PC-9 (cell line): ENCODE results near the gene SUB1. TPM values are rescaled to one million over a fixed set of nuclear protein-coding genes. Genes with fewer than 3 reads are reported as not detected.

Source experiments
- BruUV-seq: library from RNA; stranded (reverse); fragments of 400-500 nt; replicated peaks from 2 replicates; lab custom pipeline; 2021; lab: Mats Ljungman, UMichigan
- CTCF ChIA-PET: fragments of 300-600 bp; sonication (Branson Sonifier 250); formaldehyde crosslinking; loops from one replicate; lab custom pipeline; 2022; ENCODE audit warnings: antibody characterized with exemption; lab: Charles Lee
- POLR2A ChIA-PET: fragments of 300-600 bp; sonication (Branson Sonifier 250); formaldehyde crosslinking; loops from one replicate; lab custom pipeline; 2022; ENCODE audit warnings: antibody characterized with exemption; ENCODE audit not compliant: unreplicated experiment; lab: Charles Lee
- DNase-seq, 2 experiments: peaks; one replicate each; pipeline versions ENCODE4 v3.0.0 to v3.0.0-alpha.2; 2015 to 2022; ENCODE audit warnings: mixed read lengths in 1 of 2
- H2AFZ ChIP-seq: fragments of 200-600 bp; sonication (generic); 2 replicates; pipeline ENCODE4 v1.8.1; 2017; ENCODE audit warnings: antibody characterized with exemption
- H3F3A ChIP-seq: fragments of 200-600 bp; sonication (generic); 2 replicates; pipeline ENCODE4 v1.8.1; 2017; ENCODE audit warnings: antibody characterized with exemption, mild to moderate bottlenecking, low read depth; ENCODE audit not compliant: insufficient read depth
- H3K27ac ChIP-seq: fragments of 200-600 bp; sonication (generic); 2 replicates; pipeline ENCODE4 v1.6.1; 2016; ENCODE audit warnings: mixed run types
- H3K27me3 ChIP-seq: fragments of 200-600 bp; sonication (generic); 2 replicates; pipeline ENCODE4 v1.6.1; 2016; ENCODE audit warnings: low read depth, mixed run types; ENCODE audit not compliant: insufficient read depth
- H3K36me3 ChIP-seq: fragments of 200-600 bp; sonication (generic); 2 replicates; pipeline ENCODE4 v1.6.1; 2016; ENCODE audit warnings: low read depth, mixed run types
- H3K4me1 ChIP-seq: fragments of 200-600 bp; sonication (generic); replicated peaks from 2 replicates; pipeline ENCODE4 v1.6.1; 2016; ENCODE audit warnings: mixed run types; ENCODE audit not compliant: insufficient read depth
- H3K4me2 ChIP-seq: fragments of 200-600 bp; sonication (generic); 2 replicates; pipeline ENCODE4 v1.6.1; 2017; ENCODE audit warnings: mixed run types
- H3K4me3 ChIP-seq: fragments of 200-600 bp; sonication (generic); 2 replicates; pipeline ENCODE4 v1.6.1; 2016; ENCODE audit warnings: mixed run types
- H3K79me2 ChIP-seq: fragments of 200-600 bp; sonication (generic); 2 replicates; pipeline ENCODE4 v1.6.1; 2017; ENCODE audit warnings: low read depth, mixed run types
- H3K9me2 ChIP-seq: fragments of 200-600 bp; sonication (generic); 2 replicates; pipeline ENCODE4 v1.8.1; 2017; ENCODE audit warnings: mild to moderate bottlenecking; ENCODE audit not compliant: insufficient read depth
- H3K9me3 ChIP-seq: fragments of 200-600 bp; sonication (generic); 2 replicates; pipeline ENCODE4 v1.8.1; 2016; ENCODE audit warnings: low read depth; ENCODE audit not compliant: insufficient read depth
- H4K20me1 ChIP-seq: fragments of 200-600 bp; sonication (generic); 2 replicates; pipeline ENCODE4 v1.8.1; 2017; ENCODE audit not compliant: insufficient read depth
- EZH2 ChIP-seq: fragments of 200-600 bp; sonication (generic); IDR thresholded peaks from 2 replicates; pipeline ENCODE4 v1.8.0; 2017; ENCODE audit warnings: antibody characterized with exemption, low read depth
- intact Hi-C: fragments of 100-400 bp; cut with micrococcal nuclease; formaldehyde crosslinking; loops from one replicate; pipeline ENCODE4 v1.10.0; 2022; ENCODE audit not compliant: unreplicated experiment
- total RNA-seq: library from RNA; stranded (reverse); gene quantifications from 2 replicates; pipeline ENCODE4 v1.2.3, GENCODE V29; 2021
- TF ChIP-seq, protein P1 (sequence below): fragments of 200-600 bp; sonication (generic); conservative IDR thresholded peaks from 2 replicates; pipeline ENCODE4 v1.6.1; 2017; ENCODE audit warnings: mixed run types, antibody characterized with exemption, mild to moderate bottlenecking, moderate library complexity

SUB1 gene
- total RNA-seq, 1 experiment from 2014 or later: 328 TPM

DNA sequence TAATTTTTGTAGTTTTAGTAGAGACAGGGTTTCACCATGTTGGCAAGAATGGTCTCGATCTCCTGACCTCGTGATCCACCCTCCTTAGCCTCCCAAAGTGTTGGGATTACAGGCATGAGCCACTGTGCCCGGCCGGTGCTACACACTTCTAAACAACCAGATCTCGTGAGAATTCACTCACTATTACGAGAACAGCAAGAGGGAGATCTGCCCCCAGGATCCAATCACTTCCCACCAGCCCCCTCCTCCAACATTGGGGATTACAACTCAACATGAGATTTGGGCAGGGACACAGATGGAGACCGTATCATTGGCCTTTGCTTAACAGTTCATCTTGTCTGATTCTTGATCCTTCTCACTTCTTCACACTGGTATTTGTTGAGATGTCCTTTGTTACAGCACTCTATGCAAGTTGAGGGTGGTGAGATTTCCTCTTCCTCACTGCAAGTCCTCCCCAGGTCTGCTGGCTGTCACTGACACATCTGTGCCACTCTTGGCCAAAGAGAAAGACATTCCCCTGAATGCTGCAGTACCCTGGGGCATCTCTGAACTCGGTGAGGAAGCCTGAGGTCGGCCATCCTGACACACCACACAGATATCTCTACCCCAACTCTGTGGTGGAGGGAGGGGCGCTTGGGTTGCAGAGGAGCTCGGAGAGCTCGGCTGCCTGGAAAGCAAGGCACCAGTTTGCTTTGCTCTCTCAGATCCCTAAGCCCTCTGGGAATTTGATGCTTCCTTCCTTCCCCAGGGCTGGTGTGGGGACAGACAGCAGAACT lies 4.2 kb upstream of the SUB1 start:
- Histone ChIP-seq H3K9me3 (no peaks in the 10 kb centered on the region), H3F3A (no peaks in the 10 kb centered on the region), H3K79me2 (peaks cover 3% of the 10 kb centered on the region), H3K27me3 (peaks cover 4% of the 10 kb centered on the region; the same call in 1 of the 2 replicates), H3K4me1 (no peaks in the 10 kb centered on the region), H3K9me2 (no peaks in the 10 kb centered on the region), H3K27ac (no peak overlapping the region), H4K20me1 (peaks cover 1% of the 10 kb centered on the region; the same call in 1 of the 2 replicates), H2AFZ (no peak overlapping the region), H3K36me3 (no peaks in the 10 kb centered on the region), H3K4me3 (no peak overlapping the region), H3K4me2 (no peak overlapping the region)
- TF ChIP-seq, protein P1, sequence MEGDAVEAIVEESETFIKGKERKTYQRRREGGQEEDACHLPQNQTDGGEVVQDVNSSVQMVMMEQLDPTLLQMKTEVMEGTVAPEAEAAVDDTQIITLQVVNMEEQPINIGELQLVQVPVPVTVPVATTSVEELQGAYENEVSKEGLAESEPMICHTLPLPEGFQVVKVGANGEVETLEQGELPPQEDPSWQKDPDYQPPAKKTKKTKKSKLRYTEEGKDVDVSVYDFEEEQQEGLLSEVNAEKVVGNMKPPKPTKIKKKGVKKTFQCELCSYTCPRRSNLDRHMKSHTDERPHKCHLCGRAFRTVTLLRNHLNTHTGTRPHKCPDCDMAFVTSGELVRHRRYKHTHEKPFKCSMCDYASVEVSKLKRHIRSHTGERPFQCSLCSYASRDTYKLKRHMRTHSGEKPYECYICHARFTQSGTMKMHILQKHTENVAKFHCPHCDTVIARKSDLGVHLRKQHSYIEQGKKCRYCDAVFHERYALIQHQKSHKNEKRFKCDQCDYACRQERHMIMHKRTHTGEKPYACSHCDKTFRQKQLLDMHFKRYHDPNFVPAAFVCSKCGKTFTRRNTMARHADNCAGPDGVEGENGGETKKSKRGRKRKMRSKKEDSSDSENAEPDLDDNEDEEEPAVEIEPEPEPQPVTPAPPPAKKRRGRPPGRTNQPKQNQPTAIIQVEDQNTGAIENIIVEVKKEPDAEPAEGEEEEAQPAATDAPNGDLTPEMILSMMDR: no peak
- no peak for TF ChIP-seq EZH2
- POLR2A ChIA-PET: interaction anchor here (0.7 kb wide), 1 partner anchor 166 kb away, joined by 3 read pairs; no protein-coding TSS in a partner anchor
- DNase-seq: no peak
- BruUV-seq: no TSS peak
- CTCF ChIA-PET: no interaction called here
- intact Hi-C loops: loop anchor here (10.0 kb wide), 1 partner anchor 266 kb away; the partner anchor contains the start of gene MTMR12

DNA sequence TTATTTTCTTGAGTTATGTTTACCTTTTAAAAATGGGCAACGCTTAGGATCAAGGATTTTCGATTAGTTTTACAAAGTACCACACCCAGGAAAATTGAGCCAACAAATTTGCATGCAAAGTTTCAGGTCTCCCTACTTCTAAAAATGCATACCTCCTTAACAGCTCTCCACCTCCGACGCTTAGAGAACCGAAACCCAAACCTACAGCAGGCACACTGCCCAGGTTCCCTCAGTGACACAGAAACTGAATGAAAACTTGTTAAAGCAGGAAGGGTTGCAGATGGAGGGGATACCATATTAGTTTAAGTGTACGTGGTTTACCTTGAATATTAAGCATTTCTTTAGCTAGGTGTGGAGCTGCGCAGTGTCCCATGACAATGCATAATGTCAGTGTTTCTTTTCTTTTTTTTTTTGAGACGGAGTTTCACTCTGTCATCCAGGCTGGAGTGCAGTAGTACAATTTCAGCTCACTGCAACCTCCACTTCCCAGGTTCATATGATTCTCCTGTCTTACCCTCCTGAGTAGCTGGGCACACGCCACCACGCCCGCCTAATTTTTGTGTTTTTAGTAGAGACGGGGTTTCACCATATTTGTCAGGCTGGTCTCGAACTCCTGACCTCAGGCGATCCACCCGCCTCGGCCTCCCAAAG lies 1.6 kb upstream of the SUB1 start:
- POLR2A ChIA-PET: interaction anchor here (0.6 kb wide), 1 partner anchor 98 kb away, joined by 24 read pairs; no protein-coding TSS in a partner anchor
- H3K4me3 ChIP-seq: no peak overlapping the region
- TF ChIP-seq, protein P1: no peak

DNA sequence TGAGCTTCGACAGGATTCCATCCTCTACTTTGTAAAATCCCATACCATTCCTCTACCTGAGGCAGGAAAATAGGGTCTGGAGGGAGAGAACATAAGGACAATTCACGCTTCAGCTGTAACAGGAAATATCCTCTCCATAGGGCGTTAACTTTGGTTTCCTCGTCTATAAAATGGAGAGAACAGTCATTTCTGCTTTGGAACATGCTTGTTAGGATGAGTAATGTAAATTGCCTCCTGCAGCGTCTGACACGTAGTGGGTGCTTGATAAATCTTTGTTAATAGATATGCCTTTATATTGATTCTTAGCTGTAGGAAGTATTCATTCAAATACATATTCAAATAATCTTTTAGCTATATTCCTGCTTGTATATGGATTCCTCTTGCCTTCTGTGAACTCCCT lies 711 bp upstream of the SUB1 start:
- Histone ChIP-seq H4K20me1 (peaks cover 31% of the 10 kb centered on the region), H3K27me3 (no peaks in the 10 kb centered on the region), H3K27ac (no peak overlapping the region), H3K79me2 (peaks cover 26% of the 10 kb centered on the region), H3K4me1 (peaks cover 10% of the 10 kb centered on the region), H3K9me3 (no peaks in the 10 kb centered on the region), H3F3A (peaks cover 4% of the 10 kb centered on the region), H3K36me3 (peaks cover 15% of the 10 kb centered on the region), H3K4me3 (peak overlapping the region; percentile 84; the same call in 1 of the 2 replicates), H3K4me2 (no peak overlapping the region), H3K9me2 (no peaks in the 10 kb centered on the region), H2AFZ (peak overlapping the region; percentile 87; the same call in 1 of the 2 replicates)
- BruUV-seq: no TSS peak
- intact Hi-C loops: loop anchor here (1.0 to 10.0 kb wide), 4 partner anchors 140 to 412 kb away; partner anchors contain the start of genes MTMR12 and ZFR
- TF ChIP-seq, protein P1: no peak
- no peak for TF ChIP-seq EZH2
- ChIA-PET POLR2A (interaction anchor here (0.5 to 0.7 kb wide), 2 partner anchors 79 to 184 kb away, joined by 3 to 4 read pairs; no protein-coding TSS in a partner anchor), CTCF (interaction anchor here (0.8 kb wide), 1 partner anchor 94 kb away, joined by 4 read pairs; no protein-coding TSS in a partner anchor)
- no peak for DNase-seq

More for the DNA sequence above, 1.6 kb upstream of the SUB1 start:
- Histone ChIP-seq H3F3A (no peaks in the 10 kb centered on the region), H3K4me1 (peaks cover 10% of the 10 kb centered on the region), H4K20me1 (peaks cover 24% of the 10 kb centered on the region), H3K9me3 (no peaks in the 10 kb centered on the region), H3K9me2 (no peaks in the 10 kb centered on the region), H3K4me2 (no peak overlapping the region), H3K27ac (no peak overlapping the region), H3K36me3 (peaks cover 6% of the 10 kb centered on the region; the same call in 1 of the 2 replicates), H2AFZ (no peak overlapping the region), H3K79me2 (peaks cover 26% of the 10 kb centered on the region), H3K27me3 (no peaks in the 10 kb centered on the region)
- CTCF ChIA-PET: interaction anchor here (0.6 kb wide), 1 partner anchor 59 kb away, joined by 13 read pairs; no protein-coding TSS in a partner anchor
- no TSS peak for BruUV-seq
- peak in 1 of 2 experiments; percentile 15 for DNase-seq
- intact Hi-C loops: loop anchor here (2.0 to 10.0 kb wide), 2 partner anchors 269 to 411 kb away; partner anchors contain the start of gene MTMR12
